T-helper 2 cell treated with Interferon-gamma antibody and Interleukin-4, amounts not matched to agents 5 μg/mL and 100 μg/mL, for 36 hours (primary cell): ENCODE results near the gene TNS3.
"Not testable (repeated sequence)": the region's sequence is repeated elsewhere in the genome, so short reads cannot be mapped to it uniquely, and the experiment has no call there.

Source experiments
- DNase-seq: peaks from one replicate; pipeline ENCODE4 v3.0.0; 2021; ENCODE audit warnings: low spot score
- H3K27ac Mint-ChIP-seq: one replicate; pipeline ENCODE4 v1.8.0; 2021; ENCODE audit warnings: mild to moderate bottlenecking, mixed read lengths
- H3K27me3 Mint-ChIP-seq: one replicate; pipeline ENCODE4 v1.8.0; 2021; ENCODE audit warnings: low read depth, mixed read lengths
- H3K36me3 Mint-ChIP-seq: one replicate; pipeline ENCODE4 v1.8.0; 2021; ENCODE audit warnings: low read depth, mixed read lengths
- H3K4me1 Mint-ChIP-seq: one replicate; pipeline ENCODE4 v1.8.0; 2021; ENCODE audit warnings: low read depth, mixed read lengths
- H3K4me3 Mint-ChIP-seq: one replicate; pipeline ENCODE4 v1.8.0; 2022; ENCODE audit warnings: mild to moderate bottlenecking, moderate library complexity, mixed read lengths
- H3K9me3 Mint-ChIP-seq: one replicate; pipeline ENCODE4 v1.8.0; 2021; ENCODE audit warnings: mixed read lengths

TNS3 gene

GRCh38 chr7:47610506-47611044 lies 28.7 kb upstream of the TNS3 start:
- H3K4me3 Mint-ChIP-seq, result no peak overlapping the region
- H3K4me1 Mint-ChIP-seq, result no peaks in the 10 kb centered on the region
- no peaks in the 10 kb centered on the region for H3K27me3 Mint-ChIP-seq
- H3K27ac Mint-ChIP-seq, result no peak overlapping the region
- H3K9me3 Mint-ChIP-seq, result no peaks in the 10 kb centered on the region
- DNase-seq, result no peak
- no peaks in the 10 kb centered on the region for H3K36me3 Mint-ChIP-seq

- H3K36me3 Mint-ChIP-seq, result no peaks in the 10 kb centered on the region
- H3K27ac Mint-ChIP-seq, result no peak overlapping the region
- H3K27me3 Mint-ChIP-seq, result no peaks in the 10 kb centered on the region
- no peak for DNase-seq
- no peaks in the 10 kb centered on the region for H3K9me3 Mint-ChIP-seq
- no peak overlapping the region for H3K4me3 Mint-ChIP-seq
- no peaks in the 10 kb centered on the region for H3K4me1 Mint-ChIP-seq
These were observed 28.0 kb upstream of the TNS3 start for GRCh38 chr7:47609803-47610452.

- H3K36me3 Mint-ChIP-seq, H3K9me3 Mint-ChIP-seq, DNase-seq, H3K27ac Mint-ChIP-seq, H3K4me3 Mint-ChIP-seq, H3K27me3 Mint-ChIP-seq, H3K4me1 Mint-ChIP-seq: not testable (repeated sequence)
These were observed 24.7 kb upstream of the TNS3 start for GRCh38 chr7:47606593-47607046.

GRCh38 chr7:47605816-47606575 lies 24.1 kb upstream of the TNS3 start:
- no peak overlapping the region for H3K4me3 Mint-ChIP-seq
- no peaks in the 10 kb centered on the region for H3K27me3 Mint-ChIP-seq
- no peaks in the 10 kb centered on the region for H3K36me3 Mint-ChIP-seq
- no peaks in the 10 kb centered on the region for H3K9me3 Mint-ChIP-seq
- H3K27ac Mint-ChIP-seq, result no peak overlapping the region
- DNase-seq, result no peak
- no peaks in the 10 kb centered on the region for H3K4me1 Mint-ChIP-seq

- no peak overlapping the region for H3K4me3 Mint-ChIP-seq
- H3K4me1 Mint-ChIP-seq, result no peaks in the 10 kb centered on the region
- no peak overlapping the region for H3K27ac Mint-ChIP-seq
- no peaks in the 10 kb centered on the region for H3K27me3 Mint-ChIP-seq
- DNase-seq, result no peak
- H3K9me3 Mint-ChIP-seq, result no peaks in the 10 kb centered on the region
- H3K36me3 Mint-ChIP-seq, result no peaks in the 10 kb centered on the region
These were observed 22.6 kb upstream of the TNS3 start for GRCh38 chr7:47604496-47604890.

- H3K27me3 Mint-ChIP-seq, DNase-seq, H3K4me3 Mint-ChIP-seq, H3K36me3 Mint-ChIP-seq, H3K9me3 Mint-ChIP-seq, H3K4me1 Mint-ChIP-seq, H3K27ac Mint-ChIP-seq: not testable (repeated sequence)
These were observed 21.8 kb upstream of the TNS3 start for GRCh38 chr7:47603514-47604255.

GRCh38 chr7:47602272-47603004 lies 20.5 kb upstream of the TNS3 start:
- DNase-seq, result no peak
- Mint-ChIP-seq H3K4me3 (no peak overlapping the region), H3K27ac (no peak overlapping the region)

GRCh38 chr7:47601881-47602249 lies 20.0 kb upstream of the TNS3 start:
- H3K4me1 Mint-ChIP-seq, result no peaks in the 10 kb centered on the region
- H3K9me3 Mint-ChIP-seq, result peaks cover 13% of the 10 kb centered on the region
- DNase-seq, result no peak
- no peaks in the 10 kb centered on the region for H3K27me3 Mint-ChIP-seq
- no peak overlapping the region for H3K27ac Mint-ChIP-seq
- H3K4me3 Mint-ChIP-seq, result no peak overlapping the region
- H3K36me3 Mint-ChIP-seq, result no peaks in the 10 kb centered on the region

More at GRCh38 chr7:47602272-47603004, 20.5 kb upstream of the TNS3 start:
- Mint-ChIP-seq H3K27me3 (no peaks in the 10 kb centered on the region), H3K36me3 (no peaks in the 10 kb centered on the region), H3K4me1 (no peaks in the 10 kb centered on the region), H3K9me3 (peaks cover 7% of the 10 kb centered on the region)

- Mint-ChIP-seq H3K36me3 (no peaks in the 10 kb centered on the region), H3K27ac (no peak overlapping the region), H3K27me3 (no peaks in the 10 kb centered on the region), H3K4me3 (no peak overlapping the region), H3K4me1 (no peaks in the 10 kb centered on the region), H3K9me3 (peaks cover 18% of the 10 kb centered on the region)
- no peak for DNase-seq
These were observed 19.4 kb upstream of the TNS3 start for GRCh38 chr7:47601119-47601880.

GRCh38 chr7:47600199-47601118 lies 18.5 kb upstream of the TNS3 start:
- no peaks in the 10 kb centered on the region for H3K36me3 Mint-ChIP-seq

GRCh38 chr7:47597379-47597778 lies 15.5 kb upstream of the TNS3 start:
- Mint-ChIP-seq H3K4me3 (no peak overlapping the region), H3K36me3 (no peaks in the 10 kb centered on the region), H3K27ac (no peak overlapping the region), H3K4me1 (no peaks in the 10 kb centered on the region), H3K9me3 (peaks cover 18% of the 10 kb centered on the region), H3K27me3 (no peaks in the 10 kb centered on the region)
- no peak for DNase-seq

More at GRCh38 chr7:47600199-47601118, 18.5 kb upstream of the TNS3 start:
- no peaks in the 10 kb centered on the region for H3K27me3 Mint-ChIP-seq
- no peak overlapping the region for H3K4me3 Mint-ChIP-seq
- no peak for DNase-seq
- H3K9me3 Mint-ChIP-seq, result peaks cover 18% of the 10 kb centered on the region
- H3K4me1 Mint-ChIP-seq, result no peaks in the 10 kb centered on the region
- no peak overlapping the region for H3K27ac Mint-ChIP-seq

- DNase-seq, result no peak
- Mint-ChIP-seq H3K9me3 (peaks cover 18% of the 10 kb centered on the region), H3K4me1 (no peaks in the 10 kb centered on the region), H3K27me3 (no peaks in the 10 kb centered on the region), H3K36me3 (no peaks in the 10 kb centered on the region), H3K27ac (no peak overlapping the region), H3K4me3 (no peak overlapping the region)
These were observed 14.7 kb upstream of the TNS3 start for GRCh38 chr7:47596502-47597202.
